K562 (cell line): Measurements from ENCODE around the gene DSG3.

ENCODE experiments used
- E4F1 ChIP-seq: fragments of 250-450 bp; sonication (Bioruptor Pico); IDR thresholded peaks from 2 replicates; pipeline ENCODE4 v1.5.0; 2021; ENCODE audit warnings: mild to moderate bottlenecking, borderline replicate concordance
- EZH2 ChIP-seq: IDR thresholded peaks from 2 replicates; pipeline ENCODE4 v1.6.1; 2012; ENCODE audit warnings: low read depth, mild to moderate bottlenecking, inconsistent platforms, low read length, borderline replicate concordance
- ZBTB11 ChIP-seq, 3 experiments: fragments of 200-800 bp in 1 of 3; fragments of 250-450 bp in 1 of 3; fragments of 450-650 bp in 1 of 3; sonication (Bioruptor Pico) in 1 of 3; sonication (Bioruptor generic) in 1 of 3; formaldehyde crosslinking in 1 of 3; IDR thresholded peaks; 2 replicates each; pipeline versions ENCODE4 v1.6.1 to v1.8.0; 2016 to 2022; ENCODE audit warnings: mild to moderate bottlenecking in 2 of 3, missing genetic modification characterization in 2 of 3, missing compliant biosample characterization in 1 of 3, moderate library complexity in 1 of 3

GRCh38 chr18:31497836-31498573 is 50.5 kb downstream of the DSG3 start, which contains the start of gene DSG2:
- TF ChIP-seq E4F1: no peak
- TF ChIP-seq ZBTB11 (CRISPR knock-in tag; IDR thresholded peaks at IDR 0.05): no peak
- no peak for TF ChIP-seq EZH2
